H1 (cell line): ENCODE measurements around the gene ABCG1. TPM values are rescaled to one million over a fixed set of nuclear protein-coding genes. Genes with fewer than 3 reads are reported as not detected.

Experiments
- CTCF ChIA-PET: fragments of 300-600 bp; sonication (Branson Sonifier 250); formaldehyde crosslinking; loops from one replicate; lab custom pipeline; 2021; ENCODE audit not compliant: partially characterized antibody; lab: Charles Lee
- POLR2A ChIA-PET: fragments of 300-600 bp; sonication (Branson Sonifier 250); formaldehyde crosslinking; loops from one replicate; lab custom pipeline; 2021; ENCODE audit warnings: inconsistent platforms; ENCODE audit not compliant: partially characterized antibody; lab: Charles Lee
- DNase-seq, 2 experiments: peaks; one replicate each; pipeline versions ENCODE4 v3.0.0 to v3.0.0-alpha.2; 2010 to 2022; ENCODE audit warnings: low spot score in 2 of 2, low read depth in 1 of 2, mixed read lengths in 1 of 2
- FAIRE-seq: peaks from 2 replicates; lab custom pipeline; 2011; peaks lifted over from hg19 to GRCh38; lab: Jason Lieb, UNC
- H2AFZ ChIP-seq: 2 replicates; pipeline ENCODE4 v1.8.1; 2012; ENCODE audit warnings: low read length, inconsistent platforms
- H2AK5ac ChIP-seq: 2 replicates; pipeline ENCODE4 v1.6.1; 2013; ENCODE audit warnings: low read depth, low read length
- H2BK120ac ChIP-seq: replicated peaks from 2 replicates; pipeline ENCODE3; 2013; ENCODE audit warnings: low read depth, low read length, inconsistent platforms
- H2BK12ac ChIP-seq: 2 replicates; pipeline ENCODE4 v1.6.1; 2013; ENCODE audit warnings: low read depth, low read length
- H2BK15ac ChIP-seq: 2 replicates; pipeline ENCODE4 v1.6.1; 2013; ENCODE audit warnings: low read length
- H2BK20ac ChIP-seq: 2 replicates; pipeline ENCODE4 v1.6.1; 2013; ENCODE audit warnings: low read length
- H2BK5ac ChIP-seq: 2 replicates; pipeline ENCODE4 v1.6.1; 2013; ENCODE audit warnings: low read depth, low read length
- H3K14ac ChIP-seq: 2 replicates; pipeline ENCODE4 v1.6.1; 2013; ENCODE audit warnings: inconsistent platforms; ENCODE audit not compliant: insufficient read length
- H3K18ac ChIP-seq: 2 replicates; pipeline ENCODE4 v1.6.1; 2013; ENCODE audit warnings: low read length; ENCODE audit errors: extremely low read depth
- H3K23ac ChIP-seq: 2 replicates; pipeline ENCODE4 v1.6.1; 2013; ENCODE audit warnings: inconsistent platforms; ENCODE audit not compliant: insufficient read length
- H3K23me2 ChIP-seq: 2 replicates; pipeline ENCODE4 v1.6.1; 2013; ENCODE audit warnings: low read depth, low read length
- H3K27ac ChIP-seq: 2 replicates; pipeline ENCODE4 v1.6.1; 2011; ENCODE audit warnings: low read depth, low read length, inconsistent platforms
- H3K27me3 ChIP-seq, 4 experiments: replicated peaks in 1 of 4; 1 replicate in 1 of 4; 2 replicates in 3 of 4; pipeline versions ENCODE4 v1.6.1 to v1.8.1; 2011 to 2013; ENCODE audit warnings: low read length in 3 of 4, mild to moderate bottlenecking in 3 of 4, inconsistent platforms in 2 of 4, mixed read lengths in 2 of 4, moderate library complexity in 1 of 4; ENCODE audit not compliant: control insufficient read depth in 3 of 4, insufficient read depth in 3 of 4; ENCODE audit errors: extremely low read depth in 1 of 4
- H3K36me3 ChIP-seq, 4 experiments: 2 replicates each; pipeline versions ENCODE4 v1.6.1 to v1.8.1; 2011 to 2013; ENCODE audit warnings: mild to moderate bottlenecking in 4 of 4, low read length in 3 of 4, moderate library complexity in 2 of 4, control low read depth in 1 of 4, inconsistent platforms in 1 of 4; ENCODE audit not compliant: insufficient read depth in 4 of 4, control insufficient read depth in 2 of 4
- H3K4ac ChIP-seq: replicated peaks from 2 replicates; pipeline ENCODE3; 2013; ENCODE audit warnings: low read length, low read depth, mixed read lengths, inconsistent platforms; ENCODE audit not compliant: insufficient read length
- H3K4me1 ChIP-seq, 4 experiments: replicated peaks in 1 of 4; 1 replicate in 1 of 4; 2 replicates in 3 of 4; pipeline versions ENCODE4 v1.6.1 to v1.8.1; 2011 to 2013; ENCODE audit warnings: low read length in 3 of 4, inconsistent platforms in 2 of 4, mixed read lengths in 1 of 4; ENCODE audit not compliant: insufficient read depth in 4 of 4, control insufficient read depth in 3 of 4
- H3K4me2 ChIP-seq, 2 experiments: 2 replicates each; pipeline versions ENCODE4 v1.6.1 to v1.8.1; 2011 to 2013; ENCODE audit warnings: low read depth in 2 of 2, low read length in 2 of 2, control low read depth in 1 of 2, inconsistent platforms in 1 of 2, mild to moderate bottlenecking in 1 of 2; ENCODE audit not compliant: insufficient read depth in 1 of 2
- H3K4me3 ChIP-seq, 4 experiments: fragments of 200-600, 300-600 bp in 1 of 4; sonication (generic), shearing (Covaris generic), sonication (Bioruptor Twin) in 1 of 4; 2 replicates each; pipeline versions ENCODE4 v1.5.1 to v1.8.1; 2011 to 2016; ENCODE audit warnings: low read length in 4 of 4, low read depth in 3 of 4, control low read depth in 2 of 4, inconsistent platforms in 2 of 4, mild to moderate bottlenecking in 2 of 4, mixed read lengths in 1 of 4, moderate library complexity in 1 of 4; ENCODE audit not compliant: insufficient read depth in 2 of 4; ENCODE audit errors: extremely low read depth in 1 of 4
- H3K56ac ChIP-seq: replicated peaks from 2 replicates; pipeline ENCODE3; 2013; ENCODE audit warnings: low read depth, mild to moderate bottlenecking, mixed read lengths, low read length, inconsistent platforms; ENCODE audit not compliant: insufficient read length
- H3K79me1 ChIP-seq: 2 replicates; pipeline ENCODE4 v1.6.1; 2013; ENCODE audit warnings: low read depth, low read length, control low read depth
- H3K79me2 ChIP-seq, 2 experiments: 2 replicates each; pipeline versions ENCODE4 v1.6.1 to v1.8.1; 2012 to 2013; ENCODE audit warnings: low read length in 2 of 2, mild to moderate bottlenecking in 2 of 2, inconsistent platforms in 1 of 2; ENCODE audit not compliant: insufficient read depth in 2 of 2, control insufficient read depth in 1 of 2
- H3K9ac ChIP-seq, 4 experiments: replicated peaks in 1 of 4; 1 replicate in 1 of 4; 2 replicates in 3 of 4; pipeline versions ENCODE4 v1.6.1 to v1.8.1; 2011 to 2013; ENCODE audit warnings: low read depth in 3 of 4, low read length in 3 of 4, control low read depth in 2 of 4, mild to moderate bottlenecking in 2 of 4, moderate library complexity in 2 of 4, inconsistent platforms in 1 of 4; ENCODE audit errors: extremely low read depth in 1 of 4
- H3K9me3 ChIP-seq, 2 experiments: 2 replicates each; pipeline versions ENCODE4 v1.6.1 to v1.8.1; 2012 to 2013; ENCODE audit warnings: mild to moderate bottlenecking in 2 of 2, moderate library complexity in 2 of 2, control low read depth in 1 of 2, inconsistent platforms in 1 of 2, low read depth in 1 of 2, low read length in 1 of 2, mixed read lengths in 1 of 2; ENCODE audit not compliant: insufficient read depth in 2 of 2
- H4K20me1 ChIP-seq, 2 experiments: replicated peaks in 1 of 2; 2 replicates each; pipeline versions ENCODE3 to v1.8.1; 2011 to 2013; ENCODE audit warnings: inconsistent platforms in 2 of 2, low read length in 2 of 2, mild to moderate bottlenecking in 1 of 2; ENCODE audit not compliant: insufficient read depth in 2 of 2, control insufficient read depth in 1 of 2
- H4K5ac ChIP-seq: 2 replicates; pipeline ENCODE4 v1.6.1; 2013; ENCODE audit warnings: low read length, low read depth, mixed read lengths, inconsistent platforms; ENCODE audit not compliant: insufficient read length
- H4K8ac ChIP-seq: 2 replicates; pipeline ENCODE4 v1.8.0; 2013; ENCODE audit warnings: mild to moderate bottlenecking, moderate library complexity, low read length, inconsistent platforms; ENCODE audit not compliant: insufficient read depth; ENCODE audit errors: extremely low read depth
- H4K91ac ChIP-seq: replicated peaks from 2 replicates; pipeline ENCODE3; 2013; ENCODE audit warnings: low read length, mixed read lengths, inconsistent platforms; ENCODE audit not compliant: insufficient read length
- ASH2L ChIP-seq: fragments of 200-600, 300-600 bp; sonication (generic); IDR thresholded peaks from one replicate; pipeline ENCODE4 v1.7.1; 2017; ENCODE audit warnings: low read length
- BACH1 ChIP-seq: IDR thresholded peaks from 2 replicates; pipeline ENCODE4 v1.6.1; 2012; ENCODE audit warnings: low read length, improper control_type of control experiment
- CHD2 ChIP-seq: IDR thresholded peaks from 2 replicates; pipeline ENCODE4 v1.6.1; 2012; ENCODE audit warnings: low read length, improper control_type of control experiment
- E2F6 ChIP-seq: IDR thresholded peaks from 2 replicates; pipeline ENCODE4 v1.6.1; 2012; ENCODE audit warnings: inconsistent platforms
- GABPA ChIP-seq: IDR thresholded peaks from 2 replicates; pipeline ENCODE4 v1.6.1; 2011; ENCODE audit warnings: mild to moderate bottlenecking, low read length, moderate library complexity, borderline replicate concordance; ENCODE audit not compliant: insufficient read depth
- KDM5A ChIP-seq: fragments of 200-600 bp; IDR thresholded peaks from 2 replicates; pipeline ENCODE4 v1.7.1; 2012; ENCODE audit warnings: mild to moderate bottlenecking, low read length, inconsistent platforms, mixed read lengths
- MAX ChIP-seq: IDR thresholded peaks from 2 replicates; pipeline ENCODE4 v1.6.1; 2012; ENCODE audit warnings: inconsistent platforms
- RAD21 ChIP-seq, 2 experiments: IDR thresholded peaks in 1 of 2; conservative IDR thresholded peaks in 1 of 2; 2 replicates each; pipeline ENCODE4 v1.6.1; 2011; ENCODE audit warnings: low read depth in 2 of 2, low read length in 2 of 2, improper control_type of control experiment in 1 of 2, inconsistent platforms in 1 of 2, mild to moderate bottlenecking in 1 of 2, moderate library complexity in 1 of 2
- RXRA ChIP-seq: IDR thresholded peaks from 2 replicates; pipeline ENCODE4 v1.6.1; 2011; ENCODE audit warnings: low read depth, mild to moderate bottlenecking, low read length, moderate library complexity; ENCODE audit not compliant: insufficient read depth
- SIN3A ChIP-seq, 2 experiments: IDR thresholded peaks in 1 of 2; conservative IDR thresholded peaks in 1 of 2; 2 replicates each; pipeline ENCODE4 v1.6.1; 2011 to 2012; ENCODE audit warnings: low read length in 2 of 2, improper control_type of control experiment in 1 of 2, low read depth in 1 of 2, mild to moderate bottlenecking in 1 of 2
- WGBS, 2 experiments: shearing (Covaris generic) in 1 of 2; methylation state at CpG; one replicate each; pipeline versions ENCODE4 v1.1.6 to v1.1.7; 2013 to 2015; ENCODE audit warnings: low lambda C conversion rate in 2 of 2, mixed read lengths in 2 of 2, inconsistent platforms in 1 of 2, low coverage in 1 of 2, missing lambda C conversion rate in 1 of 2; ENCODE audit not compliant: insufficient replicate concordance in 2 of 2, insufficient coverage in 1 of 2, insufficient read length in 1 of 2; ENCODE audit errors: extremely low coverage in 1 of 2, missing lambda C conversion rate in 1 of 2; 5-methylcytosine and 5-hydroxymethylcytosine counted together
- polyA plus RNA-seq, 7 experiments: library from polyadenylated mRNA; depleted of rRNA in 3 of 7; stranded (reverse) in 5 of 7; unstranded in 2 of 7; fragments of >200 nt in 5 of 7; fragments of 200-250 nt in 2 of 7; gene quantifications; 1 replicate in 5 of 7; 2 replicates in 1 of 7; 4 replicates in 1 of 7; pipeline versions ENCODE4 v1.2.1 to v1.2.3, GENCODE V29; 2011 to 2013; ENCODE audit warnings: missing spikeins in 2 of 7, mixed read lengths in 2 of 7
- total RNA-seq: library from RNA; stranded (reverse); fragmentation: NEBNext Ultra II Directional; extraction: Animal tissue kit (Norgen Biotek cat#: 25700); gene quantifications from 2 replicates; pipeline ENCODE4 v1.2.1, GENCODE V29; 2021

ABCG1 gene
- total and polyA plus RNA-seq, 2 of the 8 experiments (the other 6 are each of a cell fraction or from before 2014, with no cell fraction given): 2.1 to 4.0 TPM

- peaks cover 0 to 5% of the 10 kb centered on the region in 2 experiments for H4K20me1 ChIP-seq
- H3K79me1 ChIP-seq: no peaks in the 10 kb centered on the region
- H2BK120ac ChIP-seq: no peak overlapping the region
- TF ChIP-seq KDM5A (no peak), SIN3A (conservative IDR thresholded peaks at IDR 0.05 in 1 of 2, IDR thresholded peaks at IDR 0.05 in 1 of 2; ENCODE audit: low read depth in 1 of 2, low read length in 2 of 2) (no peak), GABPA (no peak), ASH2L (no peak), E2F6 (no peak), RXRA (no peak), BACH1 (no peak), CHD2 (no peak), MAX (no peak), RAD21 (IDR thresholded peaks at IDR 0.05 in 1 of 2, conservative IDR thresholded peaks at IDR 0.05 in 1 of 2; ENCODE audit: low read depth in 2 of 2, low read length in 2 of 2) (no peak)
- no peak overlapping the region for H3K27ac ChIP-seq
- H3K18ac ChIP-seq: no peak overlapping the region
- no peaks in the 10 kb centered on the region for H3K79me2 ChIP-seq
- DNase-seq (no peak), FAIRE-seq (no peak)
- no peak overlapping the region for H4K8ac ChIP-seq
- H2AFZ ChIP-seq: no peak overlapping the region
- no peaks in the 10 kb centered on the region for H3K9me3 ChIP-seq
- H3K14ac ChIP-seq: no peak overlapping the region
- H3K9ac ChIP-seq: no peak overlapping the region
- peaks cover 0 to 3% (median 0%) of the 10 kb centered on the region in 4 experiments; a peak in 4 of 7 replicates for H3K4me1 ChIP-seq
- no peak overlapping the region for H2AK5ac ChIP-seq
- H2BK12ac ChIP-seq: no peak overlapping the region
- CTCF ChIA-PET: interaction anchor here (0.6 to 2.0 kb wide), 8 partner anchors 9 to 116 kb away, joined by 3 to 11 read pairs (median 3); no protein-coding TSS in a partner anchor
- no peak overlapping the region for H3K4me3 ChIP-seq
- no peaks in the 10 kb centered on the region for H3K36me3 ChIP-seq
- no peak overlapping the region for H3K56ac ChIP-seq
- POLR2A ChIA-PET: interaction anchor here (1.2 to 1.8 kb wide), 3 partner anchors 9 to 21 kb away, joined by 3 to 5 read pairs (median 3); no protein-coding TSS in a partner anchor
- no peak overlapping the region for H4K5ac ChIP-seq
- 89% methylated on average over 15 of the region's 15 CpGs; no CpG with 5 or more reads in 1 of the 2 experiments for WGBS, 2 experiments
- no peak overlapping the region for H3K4me2 ChIP-seq
- H3K23ac ChIP-seq: no peak overlapping the region
- H2BK20ac ChIP-seq: no peak overlapping the region
- no peak overlapping the region for H2BK15ac ChIP-seq
- peaks cover 5 to 22% (median 14%) of the 10 kb centered on the region in 4 experiments; a peak in 6 of 7 replicates for H3K27me3 ChIP-seq
- no peak overlapping the region for H3K4ac ChIP-seq
- H4K91ac ChIP-seq: no peak overlapping the region
- H2BK5ac ChIP-seq: no peak overlapping the region
- peaks cover 6% of the 10 kb centered on the region for H3K23me2 ChIP-seq
These were observed 5.1 kb downstream of the ABCG1 start for GRCh38 chr21:42223826-42224575.
